Stimulated activated naive CD8-positive, alpha-beta T cell treated with anti-CD3 and anti-CD28 coated beads, Interleukin-15, Interleukin-2, amounts not matched to agents 100 ng/mL and 50 ng/mL, for 24 hours (primary cell): Measurements from ENCODE around the gene ABHD14A.

Experiments used
- H3K27ac Mint-ChIP-seq: one replicate; pipeline ENCODE4 v1.8.0; 2021; ENCODE audit warnings: mild to moderate bottlenecking, mixed read lengths
- H3K27me3 Mint-ChIP-seq: one replicate; pipeline ENCODE4 v1.8.0; 2021; ENCODE audit warnings: mixed read lengths
- H3K36me3 Mint-ChIP-seq: one replicate; pipeline ENCODE4 v1.8.0; 2021; ENCODE audit warnings: low read depth, mixed read lengths
- H3K4me1 Mint-ChIP-seq: one replicate; pipeline ENCODE4 v1.8.0; 2021; ENCODE audit warnings: low read depth, mixed read lengths
- H3K4me3 Mint-ChIP-seq: one replicate; pipeline ENCODE4 v1.8.0; 2021; ENCODE audit warnings: mild to moderate bottlenecking, mixed read lengths
- H3K9me3 Mint-ChIP-seq: one replicate; pipeline ENCODE4 v1.8.0; 2021; ENCODE audit warnings: mixed read lengths

Gene ABHD14A

DNA sequence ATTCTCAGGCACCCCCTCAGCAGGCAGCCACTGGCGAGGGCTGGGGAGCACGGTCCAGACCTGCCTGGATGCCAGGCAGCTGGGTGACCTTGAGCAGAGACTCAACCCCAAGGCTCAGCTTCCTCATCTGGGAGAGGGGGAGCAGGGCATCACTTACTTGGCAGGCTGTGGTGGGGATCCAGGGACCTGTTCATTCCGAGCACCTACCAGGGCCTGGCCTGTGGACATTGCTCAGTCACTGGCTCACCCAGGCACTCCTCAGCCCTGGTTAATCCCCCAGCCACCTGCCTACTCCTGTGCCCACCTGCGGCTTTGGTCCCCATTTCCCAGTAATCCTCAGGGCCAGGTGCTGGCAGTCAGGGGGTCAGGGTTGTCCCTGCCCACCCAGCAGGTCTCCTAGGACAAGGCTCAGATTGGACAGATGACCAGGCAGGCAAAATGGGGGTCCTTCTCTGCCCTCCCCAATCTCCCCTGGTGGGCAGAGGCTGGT, 30.1 kb downstream of the ABHD14A start:
- Mint-ChIP-seq H3K36me3 (no peaks in the 10 kb centered on the region), H3K9me3 (no peaks in the 10 kb centered on the region), H3K27me3 (no peaks in the 10 kb centered on the region), H3K27ac (no peak overlapping the region), H3K4me3 (no peak overlapping the region), H3K4me1 (peaks cover 5% of the 10 kb centered on the region)

DNA sequence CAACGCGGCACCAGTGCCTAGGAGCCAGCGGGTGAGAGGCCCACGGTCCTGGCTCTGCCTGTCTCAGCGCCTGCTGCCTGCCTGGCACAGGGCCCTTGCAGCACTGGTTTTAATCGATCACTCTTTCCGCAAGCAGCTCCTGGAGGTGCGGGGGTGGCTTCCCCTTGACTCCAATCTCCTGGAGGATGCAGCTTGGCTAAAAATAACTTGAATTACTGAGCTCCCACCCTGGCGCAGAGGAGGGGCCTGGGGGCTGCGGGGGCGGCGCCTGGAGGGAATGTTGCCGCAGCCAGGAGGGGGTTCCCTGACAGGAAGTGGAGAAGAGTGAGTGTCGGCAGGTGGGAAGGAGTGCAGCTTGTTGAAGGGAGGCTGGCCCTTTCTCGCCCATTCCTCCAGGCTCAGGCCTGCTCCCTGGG, 30.7 kb downstream of the ABHD14A start:
- no peak overlapping the region for H3K4me3 Mint-ChIP-seq
- H3K9me3 Mint-ChIP-seq, result no peaks in the 10 kb centered on the region
- H3K27ac Mint-ChIP-seq, result no peak overlapping the region
- peaks cover 5% of the 10 kb centered on the region for H3K4me1 Mint-ChIP-seq
- H3K36me3 Mint-ChIP-seq, result no peaks in the 10 kb centered on the region
- no peaks in the 10 kb centered on the region for H3K27me3 Mint-ChIP-seq

DNA sequence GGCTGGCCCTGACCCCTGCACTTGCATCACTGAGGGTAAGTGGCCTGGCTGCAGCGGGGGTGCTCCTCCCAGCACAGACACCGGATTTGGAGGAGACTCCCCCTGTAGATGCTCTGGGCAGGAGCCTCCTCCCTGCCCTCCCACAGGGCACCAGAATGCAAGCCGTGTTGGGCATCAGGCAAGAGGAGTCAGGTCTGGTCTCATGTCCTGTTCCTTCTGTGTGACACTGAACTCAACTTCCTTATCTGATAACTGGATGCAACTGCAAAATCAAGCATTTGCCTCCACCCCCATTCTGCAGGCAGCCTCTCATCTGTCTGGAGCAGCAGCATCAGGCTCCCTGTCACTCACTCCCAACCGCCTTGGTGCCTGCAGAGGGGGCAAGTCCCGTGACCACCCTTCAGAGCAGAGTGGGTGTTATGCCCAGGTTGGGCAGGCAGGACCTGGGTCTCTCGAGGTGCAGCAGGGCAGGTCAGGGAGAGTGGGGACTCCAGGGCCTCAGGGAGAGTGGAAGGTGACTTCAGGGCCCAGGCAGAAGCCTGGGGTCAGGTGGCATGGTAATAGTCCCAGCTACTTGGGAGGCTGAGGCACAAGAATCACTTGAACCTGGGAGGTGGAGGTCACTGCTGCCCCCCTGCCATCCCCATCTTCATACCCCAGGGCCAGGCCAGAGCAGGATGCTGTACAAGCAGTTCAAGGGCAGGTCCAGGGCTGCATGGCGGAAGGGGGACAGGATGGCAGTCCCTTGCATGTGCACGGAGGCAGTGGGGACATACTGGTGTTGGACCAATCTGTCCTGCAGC, 31.4 kb downstream of the ABHD14A start:
- H3K27me3 Mint-ChIP-seq, result no peaks in the 10 kb centered on the region
- peaks cover 5% of the 10 kb centered on the region for H3K4me1 Mint-ChIP-seq
- no peak overlapping the region for H3K27ac Mint-ChIP-seq
- H3K4me3 Mint-ChIP-seq, result no peak overlapping the region
- H3K9me3 Mint-ChIP-seq, result no peaks in the 10 kb centered on the region
- H3K36me3 Mint-ChIP-seq, result no peaks in the 10 kb centered on the region

DNA sequence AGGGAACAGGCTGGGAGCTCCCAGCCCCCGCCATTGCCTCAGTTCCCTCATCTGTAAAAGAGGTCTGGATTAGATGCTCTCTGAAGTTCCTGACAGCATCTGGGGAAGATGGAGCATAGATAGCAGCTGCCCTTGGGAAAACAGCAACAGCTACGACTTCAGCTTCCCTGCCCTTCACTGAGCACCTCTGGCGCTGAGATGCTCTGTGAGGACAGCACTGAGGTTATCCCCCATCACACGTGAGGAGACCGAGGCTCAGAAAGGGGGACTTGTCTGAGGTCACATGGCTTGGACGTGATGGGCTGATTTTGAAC, 31.9 kb downstream of the ABHD14A start:
- Mint-ChIP-seq H3K4me1 (peaks cover 1% of the 10 kb centered on the region), H3K27ac (no peak overlapping the region), H3K9me3 (no peaks in the 10 kb centered on the region), H3K36me3 (no peaks in the 10 kb centered on the region), H3K4me3 (no peak overlapping the region), H3K27me3 (no peaks in the 10 kb centered on the region)

DNA sequence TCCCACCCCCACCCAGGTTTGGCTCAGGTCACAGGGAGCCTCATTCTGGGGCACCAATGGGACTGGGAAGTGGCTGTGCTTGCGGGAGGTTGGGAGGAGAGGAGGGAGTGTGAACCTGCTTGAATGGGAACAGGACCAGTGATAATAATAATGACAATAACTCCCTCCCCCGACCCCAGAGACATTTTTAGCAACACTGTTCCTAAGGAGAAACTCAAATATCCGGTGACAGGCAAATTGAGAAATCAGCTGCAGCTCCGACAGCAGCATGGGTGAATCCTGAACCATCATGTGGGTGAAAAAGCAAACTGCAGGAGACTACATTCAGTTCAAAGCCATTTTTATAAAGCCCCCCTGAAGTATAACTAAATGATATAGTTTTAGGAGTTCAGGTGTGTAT, 32.4 kb downstream of the ABHD14A start:
- H3K4me1 Mint-ChIP-seq, result no peaks in the 10 kb centered on the region
- no peak overlapping the region for H3K4me3 Mint-ChIP-seq
- no peaks in the 10 kb centered on the region for H3K36me3 Mint-ChIP-seq

DNA sequence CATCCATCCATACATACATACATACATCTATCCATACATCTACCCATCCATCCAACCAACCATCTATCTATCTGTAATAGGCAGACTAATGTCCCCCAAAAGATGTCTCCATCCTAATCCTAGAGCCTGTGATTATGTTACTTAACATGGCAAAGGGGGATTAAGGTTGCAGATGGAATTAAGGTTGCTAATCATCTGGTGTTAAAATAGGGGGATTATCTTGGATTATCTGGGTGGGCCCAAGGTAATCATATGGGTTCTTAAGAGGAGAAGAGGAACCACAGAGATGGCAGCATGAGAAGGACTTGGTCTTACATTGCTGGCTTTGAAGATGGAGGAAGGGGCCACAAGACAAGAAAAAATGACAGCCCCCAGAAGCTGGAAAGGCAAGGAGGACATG, 35.6 kb downstream of the ABHD14A start:
- H3K4me3 Mint-ChIP-seq, result no peak overlapping the region
- no peaks in the 10 kb centered on the region for H3K9me3 Mint-ChIP-seq
- H3K36me3 Mint-ChIP-seq, result no peaks in the 10 kb centered on the region
- H3K4me1 Mint-ChIP-seq, result no peaks in the 10 kb centered on the region
- no peaks in the 10 kb centered on the region for H3K27me3 Mint-ChIP-seq
- H3K27ac Mint-ChIP-seq, result no peak overlapping the region

More for the DNA sequence above, 32.4 kb downstream of the ABHD14A start:
- Mint-ChIP-seq H3K27me3 (no peaks in the 10 kb centered on the region), H3K9me3 (no peaks in the 10 kb centered on the region), H3K27ac (no peak overlapping the region)

DNA sequence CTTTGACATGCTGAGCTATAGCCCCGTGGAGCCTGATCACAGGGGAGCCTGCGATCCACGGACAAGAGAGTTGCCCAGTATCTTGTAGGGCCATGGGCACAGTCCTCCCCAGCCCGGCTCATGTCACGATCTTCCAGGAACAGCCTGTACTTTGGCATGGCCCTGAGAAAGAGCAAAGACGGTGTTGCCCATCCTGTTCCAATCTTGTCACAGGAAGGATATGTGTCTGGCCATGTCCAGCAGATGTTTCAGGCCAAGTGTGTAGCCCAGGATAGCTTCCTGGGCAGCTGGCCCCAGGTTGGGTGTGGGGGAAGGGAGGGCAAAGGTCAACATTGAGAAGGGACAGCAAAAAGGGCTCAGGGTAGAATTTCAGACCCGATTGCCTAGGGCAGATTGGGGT, 37.8 kb downstream of the ABHD14A start:
- Mint-ChIP-seq H3K27ac (no peak overlapping the region), H3K36me3 (no peaks in the 10 kb centered on the region), H3K9me3 (no peaks in the 10 kb centered on the region), H3K4me1 (no peaks in the 10 kb centered on the region), H3K4me3 (no peak overlapping the region), H3K27me3 (no peaks in the 10 kb centered on the region)

DNA sequence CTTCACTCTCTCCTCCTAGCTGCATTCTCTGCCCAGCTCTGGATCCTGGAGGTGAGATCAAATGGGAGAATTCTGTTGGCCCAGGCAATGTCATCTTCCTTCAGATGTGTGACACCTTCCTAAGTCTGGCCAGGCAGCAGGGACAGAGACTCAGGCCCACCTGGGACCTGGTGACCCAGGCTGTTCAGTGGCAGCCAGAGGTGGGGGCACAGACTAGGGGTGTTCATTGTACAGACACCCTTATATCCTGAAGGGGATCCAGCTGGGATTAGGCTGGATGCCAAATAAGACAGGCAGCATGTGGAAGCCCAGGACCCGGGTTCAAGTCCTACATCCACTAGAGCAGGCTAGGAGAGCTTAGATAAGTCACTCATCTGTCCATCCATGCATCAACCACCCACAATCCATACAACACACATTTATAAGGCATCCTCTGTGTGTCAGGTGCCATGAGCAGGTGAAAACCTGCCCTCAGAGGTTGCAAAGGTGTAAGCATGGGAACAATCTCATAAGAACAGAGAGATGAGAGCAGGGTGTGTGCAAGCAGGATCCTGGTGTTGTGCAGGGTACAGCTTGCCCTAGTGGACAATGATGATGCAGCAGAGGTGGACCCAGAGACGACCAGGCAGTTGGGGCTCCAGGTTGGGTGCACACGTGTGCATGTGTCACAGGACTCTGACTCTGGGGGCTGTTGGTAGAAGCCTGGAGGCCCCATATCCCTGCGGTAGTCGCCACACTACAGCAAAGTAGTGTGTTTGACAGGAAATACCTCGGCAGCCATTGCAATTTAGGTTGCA, 39.1 kb downstream of the ABHD14A start:
- Mint-ChIP-seq H3K27ac (peak overlapping the region; percentile 8), H3K4me3 (no peak overlapping the region), H3K27me3 (no peaks in the 10 kb centered on the region), H3K36me3 (no peaks in the 10 kb centered on the region), H3K9me3 (no peaks in the 10 kb centered on the region), H3K4me1 (no peaks in the 10 kb centered on the region)

DNA sequence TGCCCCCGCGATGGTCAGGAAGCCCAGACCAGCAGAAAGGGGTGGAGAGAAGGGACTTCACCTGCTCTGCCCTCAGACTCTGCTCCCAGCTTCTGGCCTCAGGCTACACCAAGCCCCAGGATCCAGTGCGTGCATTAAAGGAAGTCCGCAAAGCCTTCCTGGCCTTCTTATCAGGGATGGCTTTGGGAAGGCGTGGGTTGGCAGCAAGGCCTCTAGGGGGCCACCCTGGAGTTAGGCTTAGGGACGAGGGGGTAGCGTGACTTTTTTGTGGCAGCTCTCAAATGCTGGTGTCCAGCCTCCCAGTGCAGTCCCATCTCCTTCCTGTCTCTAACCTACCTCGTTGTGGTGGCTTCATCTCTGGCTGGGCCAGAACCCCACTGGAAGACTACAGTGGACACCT, 39.7 kb downstream of the ABHD14A start:
- no peaks in the 10 kb centered on the region for H3K36me3 Mint-ChIP-seq
- H3K27ac Mint-ChIP-seq, result no peak overlapping the region
- no peaks in the 10 kb centered on the region for H3K27me3 Mint-ChIP-seq
- H3K4me1 Mint-ChIP-seq, result no peaks in the 10 kb centered on the region
- no peak overlapping the region for H3K4me3 Mint-ChIP-seq
- no peaks in the 10 kb centered on the region for H3K9me3 Mint-ChIP-seq

DNA sequence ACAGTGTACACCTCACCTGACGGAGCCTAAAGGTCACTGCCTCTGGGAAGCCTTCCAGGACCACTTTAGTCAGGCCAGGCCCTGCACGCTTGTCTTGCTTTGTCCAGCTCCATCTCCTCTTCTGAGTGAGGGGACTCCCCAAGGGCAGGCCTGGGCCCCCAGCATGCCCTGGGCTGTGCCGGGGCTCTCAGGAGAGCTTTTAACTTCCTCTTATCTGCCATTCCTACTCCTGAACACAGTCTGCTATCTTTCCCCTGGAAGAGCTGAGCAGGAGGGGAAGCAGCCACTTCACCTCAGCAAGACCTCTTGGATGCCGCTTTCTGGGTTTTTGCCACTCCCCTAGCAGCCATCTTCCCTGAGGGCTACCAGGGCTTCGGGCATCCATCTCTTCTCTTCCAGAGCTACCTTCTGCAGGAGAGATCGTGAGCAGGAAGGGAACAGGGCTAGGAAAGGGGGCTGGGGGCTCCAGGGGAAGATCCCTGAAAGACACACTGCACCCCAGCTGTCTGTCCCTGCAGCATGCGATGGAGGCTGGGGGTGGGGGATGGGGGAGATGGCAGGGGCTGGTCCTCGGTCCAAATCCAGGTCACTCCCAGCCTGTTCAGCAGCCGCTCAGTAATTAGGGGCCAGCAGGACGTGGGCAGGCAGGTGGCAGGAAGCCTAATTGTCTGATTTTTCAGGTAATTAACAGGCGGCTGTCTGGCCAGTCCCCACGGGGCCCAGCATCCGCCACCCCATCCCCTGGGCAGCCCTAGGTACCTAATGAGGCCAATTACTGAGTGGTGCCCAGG, 40.8 kb downstream of the ABHD14A start:
- Mint-ChIP-seq H3K36me3 (no peaks in the 10 kb centered on the region), H3K4me1 (no peaks in the 10 kb centered on the region), H3K9me3 (no peaks in the 10 kb centered on the region), H3K4me3 (no peak overlapping the region), H3K27ac (no peak overlapping the region), H3K27me3 (no peaks in the 10 kb centered on the region)

DNA sequence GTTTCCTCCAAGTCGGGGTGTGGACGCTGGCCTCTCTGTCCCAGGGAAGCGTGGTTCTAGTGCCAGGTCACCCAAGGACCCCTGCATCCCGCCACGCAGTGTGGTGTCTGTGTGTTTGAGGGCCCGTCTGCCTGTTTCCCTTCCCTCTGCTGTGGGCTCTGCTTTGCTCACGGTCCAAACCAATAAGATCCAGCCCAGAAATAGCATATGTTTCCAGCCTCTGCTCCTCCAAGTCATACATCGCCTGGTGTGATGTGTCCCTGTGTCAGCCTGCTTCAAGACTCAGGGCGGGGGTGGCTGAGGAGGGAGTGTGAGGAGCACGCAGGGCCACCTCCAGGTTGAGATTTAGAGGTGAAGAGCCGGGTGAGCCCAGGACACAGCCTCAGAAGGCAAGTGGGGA, 42.7 kb downstream of the ABHD14A start:
- no peaks in the 10 kb centered on the region for H3K4me1 Mint-ChIP-seq

DNA sequence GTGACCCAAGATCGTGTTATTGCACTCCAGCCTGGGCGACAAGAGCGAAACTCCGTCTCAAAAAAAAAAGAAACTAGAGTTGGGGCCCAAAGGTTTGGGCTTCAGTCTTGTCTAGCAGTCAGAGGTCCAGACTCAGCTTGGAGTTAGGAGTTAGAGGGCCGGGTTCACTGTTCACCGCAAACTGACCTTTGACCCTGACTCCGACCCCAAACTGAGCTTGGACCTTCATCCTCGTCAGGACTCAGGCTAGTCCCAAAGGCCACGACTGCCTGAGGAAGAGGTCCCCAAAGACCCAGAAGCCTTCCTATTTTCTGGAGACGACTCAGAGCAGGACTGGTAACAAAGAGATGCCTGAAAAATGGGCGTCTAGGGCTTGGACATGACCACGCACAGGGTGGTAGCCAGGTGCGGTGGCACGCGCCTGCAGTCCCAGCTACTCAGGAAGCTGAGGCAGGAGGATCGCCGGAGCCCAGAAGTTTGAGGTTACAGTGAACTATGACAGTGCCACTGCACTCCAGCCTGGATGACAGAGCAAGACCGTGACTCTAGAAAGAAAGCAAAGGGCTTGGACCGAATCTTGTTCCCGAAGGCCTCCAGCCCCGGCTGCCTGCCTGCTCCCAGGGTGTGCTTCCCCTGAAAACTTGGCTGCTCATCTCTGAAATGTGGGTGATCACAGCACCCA, 43.6 kb downstream of the ABHD14A start:
- no peaks in the 10 kb centered on the region for H3K27me3 Mint-ChIP-seq
- no peaks in the 10 kb centered on the region for H3K4me1 Mint-ChIP-seq
- no peaks in the 10 kb centered on the region for H3K9me3 Mint-ChIP-seq
- H3K36me3 Mint-ChIP-seq, result no peaks in the 10 kb centered on the region
- H3K27ac Mint-ChIP-seq, result no peak overlapping the region
- no peak overlapping the region for H3K4me3 Mint-ChIP-seq

More for the DNA sequence above, 42.7 kb downstream of the ABHD14A start:
- Mint-ChIP-seq H3K4me3 (no peak overlapping the region), H3K27me3 (no peaks in the 10 kb centered on the region), H3K27ac (no peak overlapping the region), H3K36me3 (no peaks in the 10 kb centered on the region), H3K9me3 (no peaks in the 10 kb centered on the region)

DNA sequence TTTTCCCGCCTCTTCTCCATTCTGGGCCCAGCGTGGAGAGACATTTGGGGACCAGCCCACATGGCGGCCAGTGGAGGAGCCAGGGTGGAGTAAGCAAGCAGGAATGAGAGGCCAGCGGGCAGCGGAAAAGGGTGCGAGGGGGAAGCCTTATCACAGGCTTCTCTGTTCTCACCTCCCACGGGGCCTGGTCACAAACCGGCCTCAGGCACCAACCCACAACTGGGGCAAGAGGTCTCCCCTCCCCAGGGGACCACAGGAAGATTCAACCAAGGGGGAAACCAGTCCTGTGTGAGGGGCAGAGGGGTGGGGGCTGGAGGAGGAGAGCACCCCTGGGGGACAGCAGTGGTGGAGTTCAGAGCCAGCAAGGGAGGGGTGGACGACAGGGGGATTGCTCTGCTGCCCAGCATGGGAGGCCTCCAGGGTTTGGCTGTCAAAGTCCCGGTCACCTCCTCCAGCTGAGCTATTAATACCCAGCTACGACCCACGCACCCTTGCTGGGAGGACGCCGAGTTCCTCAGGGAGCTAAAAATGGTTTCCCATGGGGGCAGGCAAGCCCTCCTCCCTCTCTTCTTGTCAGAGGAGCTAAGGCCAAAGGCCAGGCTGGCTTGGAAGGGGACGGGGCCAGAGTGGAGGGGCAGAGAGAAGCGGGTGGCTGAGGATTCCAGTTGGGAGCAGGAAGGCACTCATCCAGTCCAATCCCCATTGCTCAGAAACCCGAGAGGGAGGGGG, 44.7 kb downstream of the ABHD14A start:
- Mint-ChIP-seq H3K4me1 (no peaks in the 10 kb centered on the region), H3K27ac (no peak overlapping the region)

DNA sequence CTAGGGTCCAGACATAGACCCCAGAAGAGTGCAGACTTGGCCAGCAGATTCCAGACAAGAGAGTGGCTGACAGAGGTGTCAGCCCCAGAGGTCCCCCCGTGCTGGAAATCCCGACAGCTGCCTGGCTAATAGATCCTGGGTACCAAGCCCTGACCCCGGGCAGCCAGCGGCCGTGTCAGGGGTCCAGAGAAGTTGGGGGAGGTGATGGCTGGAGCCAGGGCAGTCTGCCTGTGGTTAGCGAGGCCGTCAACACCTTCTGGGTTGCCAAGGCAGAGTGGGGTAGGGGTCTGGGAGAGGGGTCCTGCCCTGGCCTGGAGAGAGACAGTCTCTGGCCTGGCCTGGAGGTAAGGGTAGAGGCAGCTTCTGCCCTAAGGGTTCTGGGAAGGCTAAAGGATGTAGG, 45.9 kb downstream of the ABHD14A start:
- H3K36me3 Mint-ChIP-seq, result no peaks in the 10 kb centered on the region
- H3K4me1 Mint-ChIP-seq, result no peaks in the 10 kb centered on the region
- no peaks in the 10 kb centered on the region for H3K27me3 Mint-ChIP-seq
- H3K9me3 Mint-ChIP-seq, result no peaks in the 10 kb centered on the region
- no peak overlapping the region for H3K4me3 Mint-ChIP-seq
- no peak overlapping the region for H3K27ac Mint-ChIP-seq

More for the DNA sequence above, 44.7 kb downstream of the ABHD14A start:
- H3K27me3 Mint-ChIP-seq, result no peaks in the 10 kb centered on the region
- no peaks in the 10 kb centered on the region for H3K36me3 Mint-ChIP-seq
- no peaks in the 10 kb centered on the region for H3K9me3 Mint-ChIP-seq
- no peak overlapping the region for H3K4me3 Mint-ChIP-seq
